Neural cell (in vitro differentiated cells): ENCODE measurements around the gene PDE7B.

Experiments
- EP300 ChIP-seq: fragments of 450-650 bp; conservative IDR thresholded peaks from 2 replicates; pipeline ENCODE4 v1.6.1; 2014; ENCODE audit warnings: antibody characterized with exemption, mild to moderate bottlenecking, moderate library complexity; ENCODE audit not compliant: poor library complexity, severe bottlenecking
- EZH2 ChIP-seq: fragments of 200-600, 300-800 bp; shearing (Covaris generic), sonication (generic); IDR thresholded peaks from 2 replicates; pipeline ENCODE4 v1.6.1; 2014; ENCODE audit warnings: antibody characterized with exemption, low read length, borderline replicate concordance, mild to moderate bottlenecking; ENCODE audit not compliant: insufficient read depth, poor library complexity, severe bottlenecking
- POLR2AphosphoS5 ChIP-seq: IDR thresholded peaks from 2 replicates; pipeline ENCODE4 v1.6.1; 2012
- REST ChIP-seq: IDR thresholded peaks from 2 replicates; pipeline ENCODE4 v1.6.1; 2012; ENCODE audit warnings: borderline replicate concordance
- SMC3 ChIP-seq: fragments of 450-650 bp; conservative IDR thresholded peaks from 2 replicates; pipeline ENCODE4 v1.6.1; 2014; ENCODE audit warnings: antibody characterized with exemption, mild to moderate bottlenecking, moderate library complexity; ENCODE audit not compliant: poor library complexity
- TF ChIP-seq, protein P1 (sequence below): fragments of 450-650 bp; IDR thresholded peaks from 2 replicates; pipeline ENCODE4 v1.5.1; 2014; ENCODE audit warnings: antibody characterized with exemption, mild to moderate bottlenecking, moderate library complexity; ENCODE audit not compliant: poor library complexity, severe bottlenecking

GRCh38 chr6:136037876-136038460, 186.5 kb downstream of the PDE7B start:
- TF ChIP-seq EZH2 (no peak), REST (no peak), EP300 (no peak), SMC3 (no peak), POLR2AphosphoS5 (no peak)
- TF ChIP-seq, protein P1, sequence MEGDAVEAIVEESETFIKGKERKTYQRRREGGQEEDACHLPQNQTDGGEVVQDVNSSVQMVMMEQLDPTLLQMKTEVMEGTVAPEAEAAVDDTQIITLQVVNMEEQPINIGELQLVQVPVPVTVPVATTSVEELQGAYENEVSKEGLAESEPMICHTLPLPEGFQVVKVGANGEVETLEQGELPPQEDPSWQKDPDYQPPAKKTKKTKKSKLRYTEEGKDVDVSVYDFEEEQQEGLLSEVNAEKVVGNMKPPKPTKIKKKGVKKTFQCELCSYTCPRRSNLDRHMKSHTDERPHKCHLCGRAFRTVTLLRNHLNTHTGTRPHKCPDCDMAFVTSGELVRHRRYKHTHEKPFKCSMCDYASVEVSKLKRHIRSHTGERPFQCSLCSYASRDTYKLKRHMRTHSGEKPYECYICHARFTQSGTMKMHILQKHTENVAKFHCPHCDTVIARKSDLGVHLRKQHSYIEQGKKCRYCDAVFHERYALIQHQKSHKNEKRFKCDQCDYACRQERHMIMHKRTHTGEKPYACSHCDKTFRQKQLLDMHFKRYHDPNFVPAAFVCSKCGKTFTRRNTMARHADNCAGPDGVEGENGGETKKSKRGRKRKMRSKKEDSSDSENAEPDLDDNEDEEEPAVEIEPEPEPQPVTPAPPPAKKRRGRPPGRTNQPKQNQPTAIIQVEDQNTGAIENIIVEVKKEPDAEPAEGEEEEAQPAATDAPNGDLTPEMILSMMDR, result no peak
